Fibroblast of pulmonary artery (primary cell): ENCODE measurements around the gene DNAH3.

Experiments used
- DNase-seq: peaks from one replicate; pipeline ENCODE4 v3.0.0-alpha.2; 2010; ENCODE audit warnings: low read depth
- H3K4me3 ChIP-seq: replicated peaks from 2 replicates; pipeline ENCODE4 v1.5.1; 2011; ENCODE audit warnings: low read depth, mild to moderate bottlenecking, control low read depth, low read length, moderate library complexity
- TF ChIP-seq, protein P1 (sequence below): IDR thresholded peaks from 2 replicates; pipeline ENCODE4 v1.5.1; 2011; ENCODE audit warnings: mild to moderate bottlenecking, control low read depth, low read length, inconsistent platforms; ENCODE audit errors: missing control alignments

The DNAH3 gene

DNA sequence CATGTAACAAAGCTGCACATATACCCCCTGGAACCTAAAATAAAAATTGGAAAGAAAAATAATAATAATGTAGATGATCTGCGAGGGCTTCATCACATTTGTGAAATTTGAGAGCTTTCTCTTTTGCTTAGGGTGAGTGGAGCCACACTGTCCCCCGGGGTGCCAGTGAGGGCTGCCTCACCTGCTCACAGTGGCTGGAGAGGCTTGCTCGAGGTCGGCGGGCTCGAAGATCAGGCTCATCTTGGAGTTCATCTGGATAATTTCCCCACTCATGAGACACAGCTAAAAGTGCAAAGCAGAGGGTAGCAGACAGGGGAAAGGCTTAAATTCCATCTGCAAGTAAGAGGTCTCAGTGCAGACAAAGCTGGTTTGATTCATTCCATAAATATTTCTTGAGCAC lies 123.8 kb downstream of the DNAH3 start:
- no peak overlapping the region for H3K4me3 ChIP-seq
- DNase-seq, result no peak
- TF ChIP-seq, protein P1, sequence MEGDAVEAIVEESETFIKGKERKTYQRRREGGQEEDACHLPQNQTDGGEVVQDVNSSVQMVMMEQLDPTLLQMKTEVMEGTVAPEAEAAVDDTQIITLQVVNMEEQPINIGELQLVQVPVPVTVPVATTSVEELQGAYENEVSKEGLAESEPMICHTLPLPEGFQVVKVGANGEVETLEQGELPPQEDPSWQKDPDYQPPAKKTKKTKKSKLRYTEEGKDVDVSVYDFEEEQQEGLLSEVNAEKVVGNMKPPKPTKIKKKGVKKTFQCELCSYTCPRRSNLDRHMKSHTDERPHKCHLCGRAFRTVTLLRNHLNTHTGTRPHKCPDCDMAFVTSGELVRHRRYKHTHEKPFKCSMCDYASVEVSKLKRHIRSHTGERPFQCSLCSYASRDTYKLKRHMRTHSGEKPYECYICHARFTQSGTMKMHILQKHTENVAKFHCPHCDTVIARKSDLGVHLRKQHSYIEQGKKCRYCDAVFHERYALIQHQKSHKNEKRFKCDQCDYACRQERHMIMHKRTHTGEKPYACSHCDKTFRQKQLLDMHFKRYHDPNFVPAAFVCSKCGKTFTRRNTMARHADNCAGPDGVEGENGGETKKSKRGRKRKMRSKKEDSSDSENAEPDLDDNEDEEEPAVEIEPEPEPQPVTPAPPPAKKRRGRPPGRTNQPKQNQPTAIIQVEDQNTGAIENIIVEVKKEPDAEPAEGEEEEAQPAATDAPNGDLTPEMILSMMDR, result no peak

DNA sequence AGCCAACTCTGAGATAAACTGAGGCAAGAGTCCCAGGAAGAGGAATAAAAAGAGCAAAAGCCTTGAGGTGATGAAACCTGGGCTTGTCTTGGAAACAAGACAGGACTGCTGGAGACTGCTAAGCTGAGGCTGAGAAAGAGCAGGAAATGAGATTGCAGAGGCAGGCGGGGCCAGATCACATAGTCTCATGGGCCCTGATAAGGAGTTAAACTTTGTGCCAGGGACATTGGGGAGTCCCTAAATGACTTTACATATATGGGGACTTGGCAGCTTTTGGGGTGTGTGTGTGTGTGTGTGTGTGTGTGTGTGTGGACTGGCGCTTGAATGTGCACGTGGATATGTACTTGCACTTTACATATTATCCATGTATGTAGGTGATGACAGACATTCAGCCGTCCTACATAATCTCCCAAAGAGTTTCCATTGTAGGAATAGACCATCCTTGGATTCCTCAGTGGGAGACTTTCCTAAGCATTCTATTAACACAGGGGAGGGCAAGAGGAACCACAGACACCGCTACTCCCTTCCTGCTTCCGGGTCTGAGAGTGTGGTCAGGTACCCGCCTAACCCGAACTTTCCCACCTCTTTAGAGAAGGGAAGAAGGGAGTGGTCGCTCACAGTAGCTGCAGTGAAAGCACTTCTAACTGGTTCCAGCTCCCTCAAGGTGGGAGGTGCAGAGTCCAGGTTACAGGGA lies 127.0 kb downstream of the DNAH3 start:
- peak; percentile 39 for DNase-seq
- H3K4me3 ChIP-seq, result no peak overlapping the region
- TF ChIP-seq, protein P1, result no peak

- H3K4me3 ChIP-seq, result no peak overlapping the region
- no peak for DNase-seq
- TF ChIP-seq, protein P1, result no peak
Observed at GRCh38 chr16:21021316-21021715, 129.3 kb downstream of the DNAH3 start.

DNA sequence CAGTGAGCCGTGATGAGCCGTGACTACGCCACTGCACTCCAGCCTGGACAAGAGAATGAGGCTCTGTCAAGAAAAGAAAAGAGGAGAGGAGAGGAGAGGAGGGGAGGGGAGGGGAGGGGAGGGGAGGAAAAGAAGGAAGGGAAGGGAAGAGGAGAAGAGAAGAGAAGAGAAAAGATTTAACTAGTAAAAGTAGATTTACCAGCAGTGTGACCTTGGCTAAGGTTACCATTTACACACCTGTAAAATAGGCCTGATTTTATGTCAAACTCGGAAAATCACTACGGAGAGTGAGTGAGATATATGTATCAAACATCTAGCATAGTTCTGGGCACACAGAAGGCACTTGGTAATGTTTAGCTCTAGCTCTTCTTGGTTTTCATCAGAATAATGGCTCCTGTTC lies 140.8 kb downstream of the DNAH3 start:
- TF ChIP-seq, protein P1, result no peak
- DNase-seq, result no peak
- H3K4me3 ChIP-seq, result no peak overlapping the region

- no peak overlapping the region for H3K4me3 ChIP-seq
- DNase-seq, result no peak
- TF ChIP-seq, protein P1, result no peak
Observed at GRCh38 chr16:21005008-21005407, 145.6 kb downstream of the DNAH3 start.

DNA sequence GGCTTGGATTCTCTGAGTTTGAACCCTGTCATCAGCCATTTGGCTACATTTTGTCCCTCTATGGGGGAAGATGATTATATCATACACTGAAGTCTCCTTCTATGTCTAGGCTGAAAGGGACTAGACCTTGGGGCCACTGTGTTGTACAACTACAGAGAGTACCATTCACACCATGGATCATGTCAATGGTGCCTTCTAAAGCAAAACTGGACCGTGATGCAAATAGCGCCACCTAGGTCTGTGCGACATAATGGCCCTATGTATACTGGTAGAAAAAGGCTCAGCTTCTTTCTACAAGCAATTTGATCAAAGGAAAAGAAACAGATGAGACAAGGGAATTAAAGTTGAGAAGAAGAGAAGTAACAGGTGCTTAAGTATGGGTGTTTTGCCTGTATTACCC lies 149.4 kb downstream of the DNAH3 start:
- DNase-seq, result peak; percentile 32
- TF ChIP-seq, protein P1, result peak; percentile 54
- H3K4me3 ChIP-seq, result no peak overlapping the region

DNA sequence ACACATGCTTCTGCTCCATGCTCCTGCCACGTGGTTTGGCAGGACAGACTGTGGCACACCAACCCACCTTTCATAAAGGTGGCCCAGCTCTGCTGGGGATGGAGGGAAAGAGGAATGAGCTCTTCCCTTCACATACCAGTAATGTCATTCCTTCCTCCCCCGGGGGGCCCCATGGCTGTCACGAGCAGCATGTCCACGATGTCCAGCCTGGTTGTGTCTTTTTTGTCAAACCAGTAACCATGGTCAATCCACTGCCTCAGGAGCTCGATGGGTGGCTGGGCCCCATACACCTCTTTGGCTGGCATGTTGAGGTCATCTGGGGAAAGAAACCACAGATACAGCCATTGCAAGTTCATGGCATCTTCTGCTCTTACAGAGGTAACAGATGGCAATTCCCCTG lies 153.5 kb downstream of the DNAH3 start:
- DNase-seq, result no peak
- H3K4me3 ChIP-seq, result no peak overlapping the region
- TF ChIP-seq, protein P1, result no peak
